H1 (cell line): Measurements from ENCODE around the gene NFIA.

Experiments
- POLR2A ChIP-seq, 2 experiments: IDR thresholded peaks; 1 replicate in 1 of 2; 2 replicates in 1 of 2; pipeline ENCODE4 v1.6.1; 2011; ENCODE audit warnings: low read depth in 2 of 2, low read length in 2 of 2, mild to moderate bottlenecking in 2 of 2; ENCODE audit errors: control extremely low read depth in 1 of 2
- RFX5 ChIP-seq: IDR thresholded peaks from 2 replicates; pipeline ENCODE4 v1.6.1; 2011; ENCODE audit warnings: low read depth, low read length, improper control_type of control experiment, borderline replicate concordance

GRCh38 chr1:61051719-61052394 lies 30.5 kb upstream of the NFIA start:
- TF ChIP-seq POLR2A (IDR thresholded peaks at IDR 0.05; ENCODE audit: control extremely low read depth in 1 of 2, low read depth in 2 of 2, low read length in 2 of 2): no peak
- TF ChIP-seq RFX5: no peak
